Esophagus squamous epithelium (tissue), 4 donors: Measurements from ENCODE around the gene TANC1.

Source experiments
- POLR2A ChIP-seq, 4 donors: fragments of 450-650 bp; IDR thresholded peaks; one replicate each; pipeline ENCODE4 v1.6.1; 2017; ENCODE audit warnings: antibody characterized with exemption in 4 of 4, mild to moderate bottlenecking in 4 of 4, moderate library complexity in 3 of 4
- TF ChIP-seq, protein P1 (sequence below), 6 experiments: fragments of 450-650 bp in 4 of 6; fragments of 200-600 bp in 2 of 6; sonication (generic) in 2 of 6; IDR thresholded peaks; one replicate each; pipeline ENCODE4 v1.5.1; 2016 to 2019; ENCODE audit warnings: antibody characterized with exemption in 6 of 6, mild to moderate bottlenecking in 4 of 6, moderate library complexity in 4 of 6

DNA sequence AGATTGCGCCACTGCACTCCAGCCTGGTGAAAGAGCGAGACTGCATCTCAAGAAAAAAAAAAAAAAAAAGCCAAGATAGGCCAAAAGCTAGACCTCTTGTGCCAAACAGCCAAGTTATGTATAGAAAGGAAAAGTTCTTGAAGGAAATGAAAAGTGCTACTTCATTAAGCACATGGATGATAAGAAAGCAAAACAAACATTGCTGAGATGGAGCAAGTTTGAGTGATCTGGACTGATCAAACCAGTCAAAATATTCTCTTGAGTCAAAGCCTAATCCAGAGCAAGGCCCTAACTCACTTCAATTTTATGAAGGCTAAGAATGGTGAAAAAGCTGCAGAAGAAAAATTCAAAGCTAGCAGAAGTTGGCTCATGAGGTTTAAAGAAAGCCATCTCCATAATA, 28.1 kb upstream of the TANC1 start:
- TF ChIP-seq, protein P1, sequence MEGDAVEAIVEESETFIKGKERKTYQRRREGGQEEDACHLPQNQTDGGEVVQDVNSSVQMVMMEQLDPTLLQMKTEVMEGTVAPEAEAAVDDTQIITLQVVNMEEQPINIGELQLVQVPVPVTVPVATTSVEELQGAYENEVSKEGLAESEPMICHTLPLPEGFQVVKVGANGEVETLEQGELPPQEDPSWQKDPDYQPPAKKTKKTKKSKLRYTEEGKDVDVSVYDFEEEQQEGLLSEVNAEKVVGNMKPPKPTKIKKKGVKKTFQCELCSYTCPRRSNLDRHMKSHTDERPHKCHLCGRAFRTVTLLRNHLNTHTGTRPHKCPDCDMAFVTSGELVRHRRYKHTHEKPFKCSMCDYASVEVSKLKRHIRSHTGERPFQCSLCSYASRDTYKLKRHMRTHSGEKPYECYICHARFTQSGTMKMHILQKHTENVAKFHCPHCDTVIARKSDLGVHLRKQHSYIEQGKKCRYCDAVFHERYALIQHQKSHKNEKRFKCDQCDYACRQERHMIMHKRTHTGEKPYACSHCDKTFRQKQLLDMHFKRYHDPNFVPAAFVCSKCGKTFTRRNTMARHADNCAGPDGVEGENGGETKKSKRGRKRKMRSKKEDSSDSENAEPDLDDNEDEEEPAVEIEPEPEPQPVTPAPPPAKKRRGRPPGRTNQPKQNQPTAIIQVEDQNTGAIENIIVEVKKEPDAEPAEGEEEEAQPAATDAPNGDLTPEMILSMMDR (IDR thresholded peaks at IDR 0.05), result no peak
- no peak for TF ChIP-seq POLR2A (IDR thresholded peaks at IDR 0.05)
